Mammary epithelial cell (primary cell): ENCODE measurements around the gene KRT1.

Experiments used
- EZH2 ChIP-seq: IDR thresholded peaks from 2 replicates; pipeline ENCODE4 v1.6.1; 2012; ENCODE audit warnings: low read length, inconsistent platforms, borderline replicate concordance
- TF ChIP-seq, protein P1 (sequence below), 2 donors: IDR thresholded peaks in 1 of 2; conservative IDR thresholded peaks in 1 of 2; 2 replicates each; pipeline ENCODE4 v1.5.1; 2011 to 2012; ENCODE audit warnings: inconsistent platforms in 2 of 2, low read length in 2 of 2, mild to moderate bottlenecking in 2 of 2, control low read depth in 1 of 2, low read depth in 1 of 2; ENCODE audit not compliant: insufficient read depth in 1 of 2; ENCODE audit errors: extremely low read depth in 1 of 2

DNA sequence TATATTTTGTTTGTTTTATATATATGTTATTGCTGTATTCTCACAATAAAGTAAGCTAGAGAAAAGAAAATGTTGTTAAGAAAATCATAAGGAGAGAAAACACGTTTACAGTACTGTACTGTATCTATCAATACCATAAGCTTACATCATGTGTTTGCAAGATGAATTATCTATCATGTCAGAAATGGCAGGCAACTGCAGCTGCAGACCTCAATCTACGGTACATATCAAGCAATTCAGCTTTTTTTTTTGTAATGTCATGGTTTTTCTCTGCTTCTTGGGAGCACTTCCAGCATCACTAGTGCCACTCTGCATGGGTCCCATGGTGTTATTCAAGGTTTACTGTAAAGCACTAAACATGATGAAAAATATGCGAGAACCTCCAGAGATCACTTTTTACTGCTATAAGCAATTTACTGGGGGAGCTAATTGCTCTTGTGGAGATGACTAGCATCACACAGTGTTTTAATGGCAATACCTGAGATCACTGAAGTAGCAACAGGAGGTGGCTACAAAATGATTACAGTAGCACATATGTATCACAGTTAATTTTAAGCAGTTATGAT lies 19.2 kb downstream of the KRT1 start:
- TF ChIP-seq, protein P1, sequence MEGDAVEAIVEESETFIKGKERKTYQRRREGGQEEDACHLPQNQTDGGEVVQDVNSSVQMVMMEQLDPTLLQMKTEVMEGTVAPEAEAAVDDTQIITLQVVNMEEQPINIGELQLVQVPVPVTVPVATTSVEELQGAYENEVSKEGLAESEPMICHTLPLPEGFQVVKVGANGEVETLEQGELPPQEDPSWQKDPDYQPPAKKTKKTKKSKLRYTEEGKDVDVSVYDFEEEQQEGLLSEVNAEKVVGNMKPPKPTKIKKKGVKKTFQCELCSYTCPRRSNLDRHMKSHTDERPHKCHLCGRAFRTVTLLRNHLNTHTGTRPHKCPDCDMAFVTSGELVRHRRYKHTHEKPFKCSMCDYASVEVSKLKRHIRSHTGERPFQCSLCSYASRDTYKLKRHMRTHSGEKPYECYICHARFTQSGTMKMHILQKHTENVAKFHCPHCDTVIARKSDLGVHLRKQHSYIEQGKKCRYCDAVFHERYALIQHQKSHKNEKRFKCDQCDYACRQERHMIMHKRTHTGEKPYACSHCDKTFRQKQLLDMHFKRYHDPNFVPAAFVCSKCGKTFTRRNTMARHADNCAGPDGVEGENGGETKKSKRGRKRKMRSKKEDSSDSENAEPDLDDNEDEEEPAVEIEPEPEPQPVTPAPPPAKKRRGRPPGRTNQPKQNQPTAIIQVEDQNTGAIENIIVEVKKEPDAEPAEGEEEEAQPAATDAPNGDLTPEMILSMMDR (conservative IDR thresholded peaks at IDR 0.05 in 1 of 2, IDR thresholded peaks at IDR 0.05 in 1 of 2; ENCODE audit: extremely low read depth in 1 of 2, insufficient read depth in 1 of 2, low read depth in 1 of 2, low read length in 2 of 2): no peak
- no peak for TF ChIP-seq EZH2
